ENCODE results near the gene PNLIP.

PNLIP gene

DNA sequence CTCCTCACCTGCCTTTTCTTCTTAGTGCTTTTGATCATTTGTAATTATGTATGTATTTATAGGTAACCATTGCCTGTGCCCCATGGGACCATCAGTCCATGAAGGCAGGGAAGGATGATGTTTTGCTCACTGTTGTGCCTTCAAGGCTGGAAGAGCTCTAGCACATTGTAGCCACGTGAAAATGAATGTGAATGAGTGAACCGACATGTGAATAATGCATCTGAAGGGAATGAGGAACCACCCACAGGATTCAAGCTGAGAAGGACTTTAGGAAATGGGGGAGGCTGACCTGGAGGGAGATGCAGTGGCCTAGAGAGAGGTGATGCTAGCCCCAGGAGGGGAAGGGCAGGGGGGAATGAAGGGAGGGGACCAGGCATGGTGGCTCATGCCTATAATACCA lies 69.1 kb downstream of the PNLIP start:
- DNase-seq (ENCODE audit: low read depth in 2 of 3, low spot score in 2 of 3) = no peak

GRCh38 chr10:116615199-116615776 lies 69.6 kb downstream of the PNLIP start:
- no peak for DNase-seq (ENCODE audit: low read depth in 2 of 3, low spot score in 2 of 3)

Measured in activated CD8-positive, alpha-beta memory T cell treated with anti-CD3 and anti-CD28 coated beads for 48 hours (primary cell).